Measurements from ENCODE around the gene ANXA5.
"Not testable (repeated sequence)": the region's sequence is repeated elsewhere in the genome, so short reads cannot be mapped to it uniquely, and the experiment has no call there.

The ANXA5 gene

GRCh38 chr4:121696581-121697461 is at the start of gene ANXA5:
ANXA5 (minus strand) TSS chr4:121696980; CDS start chr4:121696589, 391 bp downstream.
- DNase-seq: peak; percentile 96

- peak; percentile 76 for DNase-seq
These were observed 46.0 kb upstream of the ANXA5 start for GRCh38 chr4:121742794-121743193.

- DNase-seq: no peak
These were observed 45.0 kb upstream of the ANXA5 start for GRCh38 chr4:121741751-121742150.

GRCh38 chr4:121740796-121741409 is 44.1 kb upstream of the ANXA5 start:
- peak; percentile 71 for DNase-seq

GRCh38 chr4:121739575-121739974 is 42.8 kb upstream of the ANXA5 start:
- no peak for DNase-seq

- DNase-seq: no peak
These were observed 42.2 kb upstream of the ANXA5 start for GRCh38 chr4:121738780-121739535.

- no peak for DNase-seq
These were observed 41.2 kb upstream of the ANXA5 start for GRCh38 chr4:121737846-121738554.

GRCh38 chr4:121736735-121737351 is 40.1 kb upstream of the ANXA5 start:
- DNase-seq: no peak

- no peak for DNase-seq
These were observed 37.8 kb upstream of the ANXA5 start for GRCh38 chr4:121734571-121734970.

- no peak for DNase-seq
These were observed 37.2 kb upstream of the ANXA5 start for GRCh38 chr4:121733942-121734341.

GRCh38 chr4:121729753-121730152 is 33.0 kb upstream of the ANXA5 start:
- DNase-seq: not testable (repeated sequence)

GRCh38 chr4:121728798-121729226 is 32.0 kb upstream of the ANXA5 start:
- no peak for DNase-seq

- peak; percentile 61 for DNase-seq
These were observed 31.3 kb upstream of the ANXA5 start for GRCh38 chr4:121728066-121728465.

GRCh38 chr4:121726642-121727268 is 30.0 kb upstream of the ANXA5 start:
- no peak for DNase-seq

GRCh38 chr4:121724671-121725070 is 27.9 kb upstream of the ANXA5 start:
- DNase-seq: no peak

GRCh38 chr4:121721700-121722099 is 24.9 kb upstream of the ANXA5 start:
- DNase-seq: no peak

GRCh38 chr4:121720109-121720508 is 23.3 kb upstream of the ANXA5 start:
- DNase-seq: no peak

- no peak for DNase-seq
These were observed 21.0 kb upstream of the ANXA5 start for GRCh38 chr4:121717680-121718237.

- no peak for DNase-seq
These were observed 17.8 kb upstream of the ANXA5 start for GRCh38 chr4:121714548-121714947.

GRCh38 chr4:121712783-121713182 is 16.0 kb upstream of the ANXA5 start:
- DNase-seq: no peak

- DNase-seq: no peak
These were observed 15.3 kb upstream of the ANXA5 start for GRCh38 chr4:121712001-121712651.
